Erythroblast (primary cell): Measurements from ENCODE around the gene L3MBTL2.

Source experiments
- GATA1 ChIP-seq: IDR thresholded peaks from 2 replicates; pipeline ENCODE4 v1.6.1; 2011; ENCODE audit warnings: low read depth, mild to moderate bottlenecking, control low read depth, low read length, moderate library complexity
- POLR2A ChIP-seq: IDR thresholded peaks from 2 replicates; pipeline ENCODE4 v1.6.1; 2011; ENCODE audit warnings: mild to moderate bottlenecking, low read length

- TF ChIP-seq POLR2A (no peak), GATA1 (no peak)
Observed at GRCh38 chr22:41238570-41239442, 33.7 kb downstream of the L3MBTL2 start.
